DMS114 treated with DMSO at 0.1 percent for 48 hours (cell line): ENCODE data around the gene ISG20L2.

Experiments used
- DNase-seq: peaks from one replicate; lab custom pipeline; 2025; ENCODE audit not compliant: unreplicated experiment; lab: John Stamatoyannopoulos, UW

The ISG20L2 gene

GRCh38 chr1:156691191-156691590, 37.4 kb downstream of the ISG20L2 start:
- DNase-seq, result no peak

DNA sequence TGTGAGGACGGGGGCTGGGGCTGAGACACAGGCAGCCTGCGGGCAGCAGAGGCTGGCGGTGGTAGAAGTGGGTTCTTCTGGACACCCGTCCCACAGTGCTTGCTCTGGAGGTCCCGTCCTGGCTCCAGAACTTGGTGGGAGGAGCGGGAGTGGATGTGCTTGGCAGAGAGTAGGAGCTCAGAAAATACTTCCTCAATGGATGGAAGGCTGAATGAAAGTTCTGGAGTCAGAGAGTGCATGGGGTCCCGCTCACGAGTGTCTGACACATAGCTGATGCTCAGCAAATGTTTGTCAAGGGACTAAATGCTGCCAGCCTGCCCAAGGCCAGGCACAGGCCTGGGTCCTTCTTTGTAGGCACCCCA, 37.9 kb downstream of the ISG20L2 start:
- no peak for DNase-seq

DNA sequence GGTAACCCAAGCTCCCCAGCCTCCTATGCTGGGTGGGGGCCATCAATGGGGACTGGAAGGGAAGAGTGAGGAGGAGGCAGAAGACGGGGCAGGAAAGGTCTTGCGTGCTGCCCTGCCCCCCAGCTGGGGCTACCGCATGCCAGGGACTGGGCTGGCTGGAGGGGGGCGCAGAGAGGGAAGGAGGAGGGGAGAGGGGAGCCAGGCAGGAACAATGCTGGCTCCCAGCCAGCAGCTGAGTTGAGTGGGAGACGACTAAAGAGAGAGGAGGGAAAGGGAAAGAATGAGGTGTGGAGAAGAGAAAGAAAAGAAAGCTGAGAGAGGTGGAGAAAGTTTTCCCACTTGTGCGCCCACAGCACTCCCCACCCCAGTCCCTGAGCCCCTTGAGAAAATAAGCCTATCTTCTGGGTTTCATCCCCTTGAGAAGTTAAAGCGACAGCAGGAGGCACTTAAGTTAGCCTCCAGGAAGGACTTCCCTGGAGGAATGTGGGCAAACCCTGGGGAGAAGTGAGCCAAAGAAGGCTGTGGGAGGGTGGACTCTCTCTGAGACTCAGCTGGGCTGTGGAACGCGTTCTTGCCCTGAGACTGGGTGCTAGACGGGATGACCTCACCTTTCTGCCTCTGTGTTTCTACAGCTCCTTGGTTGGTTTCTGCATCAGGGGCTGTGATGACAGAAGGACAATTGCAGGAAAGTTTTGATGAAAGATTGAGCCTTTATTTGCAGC, 38.5 kb downstream of the ISG20L2 start:
- no peak for DNase-seq

DNA sequence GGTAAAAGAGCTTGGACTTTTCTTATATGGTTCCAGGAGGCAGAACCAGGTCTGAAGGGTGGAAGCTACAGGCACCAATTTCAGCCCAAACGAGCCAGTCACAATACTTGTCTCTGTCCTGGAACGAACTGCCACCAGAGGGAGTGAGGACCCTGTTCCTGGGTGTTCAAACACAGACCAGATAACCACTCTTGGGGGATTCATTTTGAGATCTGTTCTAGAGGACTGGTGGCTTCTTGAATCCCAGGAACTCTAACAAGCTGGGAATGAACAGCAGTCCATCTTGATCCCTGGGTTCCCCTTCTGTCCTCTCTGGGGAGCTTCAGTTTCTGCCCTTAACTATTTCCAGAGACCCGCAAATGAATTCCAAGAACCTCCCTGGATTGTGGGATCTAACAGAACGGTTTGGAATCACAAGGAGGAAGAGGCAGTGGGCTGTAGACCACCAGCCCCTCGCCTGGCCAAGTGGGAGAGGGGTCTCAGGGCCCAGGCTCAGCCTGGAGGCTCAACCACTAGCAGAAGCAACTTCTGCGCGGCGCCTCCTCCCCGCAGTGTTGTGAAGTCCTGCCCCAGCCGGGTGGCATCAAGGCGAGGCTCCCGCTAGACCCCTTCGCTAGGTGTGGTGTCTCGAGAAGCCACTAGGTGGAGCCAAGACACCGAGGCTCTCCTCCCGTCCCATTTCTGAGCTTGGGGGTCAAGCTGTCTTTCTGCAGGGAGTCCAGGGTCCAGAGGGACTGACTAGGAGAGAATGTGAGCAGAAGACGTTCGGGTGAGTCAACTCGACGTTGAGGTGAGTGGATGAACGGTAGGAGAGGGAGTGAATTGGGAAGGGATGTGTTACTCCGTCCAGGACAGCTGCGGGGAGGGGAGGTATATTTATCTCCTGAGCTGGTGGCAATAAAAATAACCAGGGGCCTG, 39.3 kb downstream of the ISG20L2 start:
- DNase-seq, result peak; percentile 86

- no peak for DNase-seq
Observed at GRCh38 chr1:156684227-156684782, 44.3 kb downstream of the ISG20L2 start.

- DNase-seq, result peak; percentile 34
Observed at GRCh38 chr1:156682166-156682890, 46.2 kb downstream of the ISG20L2 start.

DNA sequence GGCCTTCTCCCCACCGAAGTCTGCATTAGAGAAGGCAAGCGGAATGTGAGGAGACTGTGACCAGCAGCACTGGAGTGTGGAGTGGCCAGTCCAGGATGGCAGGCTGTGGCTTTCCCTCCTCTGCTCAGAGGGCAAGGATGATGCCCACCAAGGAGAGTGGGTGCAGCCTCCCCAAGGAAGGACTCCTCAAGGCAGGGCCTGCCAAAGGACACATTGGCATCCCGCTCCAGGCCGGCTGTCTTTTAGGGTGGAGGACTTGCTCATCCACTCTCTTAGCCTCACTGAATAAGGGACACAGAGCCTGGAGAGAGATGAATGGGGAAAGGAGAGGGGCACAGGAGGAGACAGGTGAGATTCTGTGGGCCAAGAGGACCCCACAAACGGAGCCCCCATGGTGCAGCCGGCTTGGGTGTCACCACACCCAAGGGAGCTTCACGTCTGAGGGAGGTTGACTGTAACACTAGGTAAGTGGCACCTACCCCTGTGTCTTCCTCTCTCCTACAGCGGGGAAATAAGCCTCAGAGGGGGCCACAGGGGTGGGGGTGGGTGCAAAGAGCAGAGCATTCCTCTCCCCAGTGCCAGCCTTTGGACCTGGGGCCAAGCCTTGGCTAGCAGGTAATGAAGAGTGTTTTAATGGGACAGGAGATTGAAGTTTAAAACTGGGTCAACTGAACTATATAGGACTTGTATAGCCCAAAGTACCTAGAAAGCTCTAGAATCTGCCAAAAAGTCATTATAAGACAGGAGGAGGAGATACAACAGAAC, 47.2 kb downstream of the ISG20L2 start:
- DNase-seq, result no peak

GRCh38 chr1:156680056-156680455, 48.5 kb downstream of the ISG20L2 start:
- no peak for DNase-seq

DNA sequence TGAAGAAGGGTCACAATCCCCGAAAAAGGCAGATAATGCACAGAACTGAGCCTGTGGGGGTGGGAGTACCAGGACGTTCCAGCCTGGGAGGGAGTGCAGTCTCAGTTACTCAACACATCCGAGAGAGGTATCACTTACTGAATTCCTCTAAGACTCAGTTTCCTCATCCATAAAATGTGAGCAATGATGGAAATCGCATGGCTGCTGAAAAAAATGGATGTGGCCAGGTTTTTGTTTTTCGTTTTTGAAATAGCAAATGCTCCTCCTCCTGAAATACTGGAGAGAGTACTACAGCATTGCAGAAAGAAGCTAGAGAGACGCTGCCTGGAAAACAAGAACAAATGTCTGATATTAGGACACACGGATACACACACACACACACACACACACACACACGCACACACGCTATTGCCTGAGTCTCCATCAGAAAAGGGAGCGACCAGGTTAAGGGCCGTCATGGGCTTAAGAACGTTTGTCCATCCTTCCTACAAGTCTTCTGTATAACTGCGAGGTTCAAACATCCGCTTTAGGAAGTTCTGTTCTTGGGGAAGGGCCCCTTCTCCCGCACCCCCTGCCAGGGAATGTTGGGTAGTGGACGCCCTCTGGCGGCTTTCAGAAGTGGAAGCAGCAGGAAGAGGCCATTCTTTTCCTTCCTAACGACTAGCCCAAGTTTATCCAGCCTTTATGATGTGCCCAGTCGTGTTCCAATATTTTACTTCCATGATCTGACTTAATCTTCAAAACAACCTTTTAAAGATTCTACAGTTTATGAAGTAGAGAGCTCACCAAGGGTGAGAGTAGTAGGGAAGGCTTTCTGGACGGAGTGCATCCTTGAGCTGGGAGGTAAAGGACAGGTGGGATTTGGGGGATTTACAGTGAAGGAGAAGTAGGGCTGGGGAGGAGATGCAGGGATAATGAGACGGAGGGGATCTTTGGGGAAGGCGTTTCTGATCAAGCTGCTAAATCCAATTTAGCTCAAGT, 50.7 kb downstream of the ISG20L2 start:
- DNase-seq, result peak; percentile 76

DNA sequence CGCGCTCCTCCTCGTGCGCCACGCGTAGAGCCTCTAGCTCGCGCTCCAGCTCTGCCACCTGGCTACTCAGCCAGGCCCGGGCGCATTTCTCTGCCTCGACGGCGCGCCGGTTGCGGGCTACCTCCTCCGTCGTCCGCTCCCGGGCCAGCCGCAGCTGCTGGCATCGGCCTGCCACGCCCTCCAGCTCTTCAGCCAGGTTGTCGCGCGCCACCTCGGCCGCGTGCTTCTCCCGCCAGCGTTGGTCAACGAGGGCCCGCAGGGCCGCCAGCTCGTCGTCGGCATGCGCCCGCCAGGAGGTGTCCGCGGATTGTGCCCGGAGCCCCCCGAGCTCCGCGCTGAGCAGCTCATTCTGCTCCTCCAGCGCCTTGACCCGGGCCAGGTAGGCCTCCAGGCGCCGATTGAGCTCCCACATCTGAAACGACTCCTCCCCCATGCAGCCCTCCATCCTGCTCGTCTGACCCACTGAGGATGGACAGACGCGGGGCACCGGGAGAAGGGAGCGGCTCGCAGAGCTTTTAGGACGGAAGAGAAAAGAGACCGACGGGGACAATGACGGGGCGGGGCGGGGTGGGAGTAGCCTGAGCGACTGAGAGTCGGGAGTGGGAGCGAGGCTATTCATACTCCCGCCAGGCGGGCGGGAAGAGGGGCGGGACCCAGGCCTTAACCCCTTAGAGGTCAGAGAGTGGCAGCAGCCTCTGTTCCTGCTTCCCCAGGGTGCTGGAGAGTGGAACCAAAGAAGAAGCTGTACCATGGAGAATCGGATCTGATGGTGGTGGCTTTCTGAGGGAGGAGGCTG, 51.5 kb downstream of the ISG20L2 start, which contains the start of gene NES:
Gene NES (minus strand): TSS at position 588 of the 796 bp plus-strand sequence. CDS start 143 bp downstream, at position 445.
- DNase-seq, result no peak

GRCh38 chr1:156676114-156676819, 52.3 kb downstream of the ISG20L2 start:
- no peak for DNase-seq

GRCh38 chr1:156675210-156676113, 53.1 kb downstream of the ISG20L2 start:
- DNase-seq, result no peak

DNA sequence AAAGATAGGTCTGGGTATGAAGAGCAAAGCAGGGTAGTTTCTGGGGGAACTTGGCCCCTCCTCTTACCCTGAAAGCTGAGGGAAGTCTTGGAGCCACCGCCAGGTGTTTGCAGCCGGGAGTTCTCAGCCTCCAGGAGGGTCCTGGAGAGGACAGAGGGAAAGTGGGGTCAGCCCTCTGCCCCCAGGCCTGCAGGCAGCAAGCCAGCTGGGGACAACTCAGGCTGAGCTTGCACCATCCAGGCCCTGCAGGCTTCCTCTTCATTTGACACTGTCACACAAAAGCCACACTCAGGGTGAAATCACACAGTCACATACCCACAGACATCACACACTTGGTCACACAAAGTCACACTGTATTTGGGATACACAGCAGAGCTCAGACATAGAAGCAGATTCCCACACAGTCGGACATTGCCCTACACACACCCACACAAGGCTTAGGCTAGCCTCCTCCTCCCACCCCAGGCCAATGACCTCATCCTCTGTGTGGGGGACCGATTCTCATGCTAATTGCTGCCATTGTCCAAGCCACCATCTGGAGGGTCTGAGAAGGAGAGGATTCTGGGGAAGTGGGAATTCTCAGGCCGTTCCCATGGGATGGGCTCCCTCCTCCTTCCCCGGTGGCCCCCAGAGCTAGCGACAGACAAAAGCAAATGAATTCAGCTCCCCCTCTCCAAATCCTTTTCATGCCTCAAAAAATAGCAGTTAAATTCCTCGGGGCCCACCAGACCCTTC, 55.0 kb downstream of the ISG20L2 start:
- DNase-seq, result no peak
